ENCODE results near the gene MVB12B.

MVB12B gene

GRCh38 chr9:126485662-126486061 is 159.0 kb downstream of the MVB12B start:
- in situ Hi-C loops (cut with HindIII; ENCODE audit: low sequenced_read_pairs): no loop called here
- DNase-seq (ENCODE audit: low read depth): no peak
- TF ChIP-seq CTCF (IDR thresholded peaks at IDR 0.05; ENCODE audit: low read depth, low read length, missing control alignments): no peak

GRCh38 chr9:126486276-126486675 is 159.6 kb downstream of the MVB12B start:
- no peak overlapping the region for H3K4me3 ChIP-seq (ENCODE audit: low read depth, low read length)
- TF ChIP-seq CTCF (IDR thresholded peaks at IDR 0.05; ENCODE audit: low read depth, low read length, missing control alignments): no peak
- no peak for DNase-seq (ENCODE audit: low read depth)
- in situ Hi-C loops (cut with HindIII; ENCODE audit: low sequenced_read_pairs): no loop called here

More at GRCh38 chr9:126485662-126486061, 159.0 kb downstream of the MVB12B start:
- H3K4me3 ChIP-seq (ENCODE audit: low read depth, low read length): no peak overlapping the region

- in situ Hi-C loops (cut with HindIII; ENCODE audit: low sequenced_read_pairs): no loop called here
- no peak overlapping the region for H3K4me3 ChIP-seq (ENCODE audit: low read depth, low read length)
- TF ChIP-seq CTCF (IDR thresholded peaks at IDR 0.05; ENCODE audit: low read depth, low read length, missing control alignments): no peak
- no peak for DNase-seq (ENCODE audit: low read depth)
Observed at GRCh38 chr9:126487856-126488255, 161.2 kb downstream of the MVB12B start.

- H3K4me3 ChIP-seq (ENCODE audit: low read depth, low read length): no peak overlapping the region
- in situ Hi-C loops (cut with HindIII; ENCODE audit: low sequenced_read_pairs): no loop called here
- no peak for TF ChIP-seq CTCF (IDR thresholded peaks at IDR 0.05; ENCODE audit: low read depth, low read length, missing control alignments)
- no peak for DNase-seq (ENCODE audit: low read depth)
Observed at GRCh38 chr9:126488310-126488709, 161.7 kb downstream of the MVB12B start.

- no peak for TF ChIP-seq CTCF (IDR thresholded peaks at IDR 0.05; ENCODE audit: low read depth, low read length, missing control alignments)
- DNase-seq (ENCODE audit: low read depth): no peak
- in situ Hi-C loops (cut with HindIII; ENCODE audit: low sequenced_read_pairs): no loop called here
- H3K4me3 ChIP-seq (ENCODE audit: low read depth, low read length): no peak overlapping the region
Observed at GRCh38 chr9:126488881-126489404, 162.3 kb downstream of the MVB12B start.

- DNase-seq (ENCODE audit: low read depth): no peak
- in situ Hi-C loops (cut with HindIII; ENCODE audit: low sequenced_read_pairs): no loop called here
- TF ChIP-seq CTCF (IDR thresholded peaks at IDR 0.05; ENCODE audit: low read depth, low read length, missing control alignments): no peak
- no peak overlapping the region for H3K4me3 ChIP-seq (ENCODE audit: low read depth, low read length)
Observed at GRCh38 chr9:126489581-126490213, 163.1 kb downstream of the MVB12B start.

Data from astrocyte of the cerebellum (primary cell).